Breast epithelium (tissue), 4 donors: ENCODE measurements around the gene SRSF8. TPM values are rescaled to one million over a fixed set of nuclear protein-coding genes. Genes with fewer than 3 reads are reported as not detected.

Source experiments
- DNase-seq, 2 donors: peaks; one replicate each; pipeline ENCODE4 v3.0.0-alpha.2; 2019; ENCODE audit warnings: low spot score in 2 of 2
- H3K27ac ChIP-seq, 2 donors: fragments of 200-600 bp; sonication (generic) in 1 of 2; one replicate each; pipeline ENCODE4 v1.5.1; 2016 to 2019; ENCODE audit warnings: mild to moderate bottlenecking in 1 of 2
- H3K27me3 ChIP-seq, 2 donors: fragments of 200-600 bp; sonication (generic) in 1 of 2; one replicate each; pipeline versions ENCODE4 v1.5.1 to v1.6.0; 2017 to 2019; ENCODE audit warnings: control low read depth in 1 of 2, mild to moderate bottlenecking in 1 of 2
- H3K36me3 ChIP-seq: fragments of 200-600 bp; one replicate; pipeline ENCODE4 v1.5.1; 2019
- H3K4me1 ChIP-seq, 2 donors: fragments of 200-600 bp; sonication (generic); one replicate each; pipeline ENCODE4 v1.5.1; 2016 to 2019; ENCODE audit warnings: control low read depth in 1 of 2
- H3K4me3 ChIP-seq, 3 donors: fragments of 200-600 bp; sonication (generic); 1 replicate in 2 of 3; 2 replicates in 1 of 3; pipeline ENCODE4 v1.5.1; 2016 to 2019; ENCODE audit warnings: mild to moderate bottlenecking in 3 of 3, moderate library complexity in 2 of 3
- H3K9me3 ChIP-seq, 2 donors: fragments of 200-600 bp; sonication (generic) in 1 of 2; one replicate each; pipeline ENCODE4 v1.5.1; 2016 to 2019; ENCODE audit warnings: control low read depth in 1 of 2
- CTCF ChIP-seq, 3 donors: fragments of 450-650 bp; IDR thresholded peaks; one replicate each; pipeline ENCODE4 v1.5.1; 2016 to 2017; ENCODE audit warnings: antibody characterized with exemption in 3 of 3, mild to moderate bottlenecking in 3 of 3, moderate library complexity in 3 of 3
- POLR2A ChIP-seq: fragments of 450-650 bp; IDR thresholded peaks from one replicate; pipeline ENCODE4 v1.6.1; 2016; ENCODE audit warnings: antibody characterized with exemption, mild to moderate bottlenecking, moderate library complexity
- POLR2AphosphoS5 ChIP-seq, 3 donors: sonication (generic); formaldehyde crosslinking; IDR thresholded peaks; one replicate each; pipeline ENCODE4 v1.6.1; 2017; ENCODE audit warnings: antibody characterized with exemption in 3 of 3
- intact Hi-C: fragments of 100-400 bp; cut with DNase I; formaldehyde crosslinking; loops from one replicate; pipeline ENCODE4 v1.15.1; 2023; ENCODE audit warnings: low total_unique reads
- total RNA-seq, 3 donors: library from RNA; depleted of rRNA; stranded (reverse); fragments of >200 nt; gene quantifications; one replicate each; pipeline ENCODE4 v1.1.0, GENCODE V29; 2016

Gene SRSF8
- total RNA-seq, 3 donors from 2014 or later, result 35.4 to 52.4 (median 36.1) TPM

- peaks cover 0 to 7% of the 10 kb centered on the region in 2 donors for H3K27me3 ChIP-seq
- H3K27ac ChIP-seq, result no peak overlapping the region
- TF ChIP-seq POLR2AphosphoS5 (IDR thresholded peaks at IDR 0.05) (no peak), CTCF (IDR thresholded peaks at IDR 0.05) (no peak), POLR2A (no peak)
- DNase-seq, result no peak
- intact Hi-C loops, result no loop called here
- H3K36me3 ChIP-seq, result no peaks in the 10 kb centered on the region
- no peaks in the 10 kb centered on the region for H3K4me1 ChIP-seq
- no peak overlapping the region for H3K4me3 ChIP-seq
- no peaks in the 10 kb centered on the region for H3K9me3 ChIP-seq
These were observed 16.0 kb upstream of the SRSF8 start for GRCh38 chr11:95050595-95051202.

- no peaks in the 10 kb centered on the region for H3K36me3 ChIP-seq
- TF ChIP-seq CTCF (IDR thresholded peaks at IDR 0.05) (no peak), POLR2A (no peak), POLR2AphosphoS5 (IDR thresholded peaks at IDR 0.05) (no peak)
- no peaks in the 10 kb centered on the region for H3K4me1 ChIP-seq
- intact Hi-C loops, result no loop called here
- DNase-seq, result no peak
- peaks cover 0 to 7% of the 10 kb centered on the region in 2 donors for H3K27me3 ChIP-seq
- no peaks in the 10 kb centered on the region for H3K9me3 ChIP-seq
- no peak overlapping the region for H3K27ac ChIP-seq
- no peak overlapping the region for H3K4me3 ChIP-seq
These were observed 12.4 kb upstream of the SRSF8 start for GRCh38 chr11:95054356-95054755.

GRCh38 chr11:95055283-95055897, 11.3 kb upstream of the SRSF8 start:
- Histone ChIP-seq H3K4me3 (no peak overlapping the region), H3K27ac (no peak overlapping the region), H3K9me3 (no peaks in the 10 kb centered on the region), H3K36me3 (no peaks in the 10 kb centered on the region), H3K27me3 (peaks cover 0 to 7% of the 10 kb centered on the region in 2 donors), H3K4me1 (no peaks in the 10 kb centered on the region)
- DNase-seq, result no peak
- intact Hi-C loops, result no loop called here
- TF ChIP-seq CTCF (IDR thresholded peaks at IDR 0.05) (no peak), POLR2A (no peak), POLR2AphosphoS5 (IDR thresholded peaks at IDR 0.05) (no peak)

GRCh38 chr11:95057959-95058358, 8.8 kb upstream of the SRSF8 start:
- no peak for TF ChIP-seq POLR2AphosphoS5 (IDR thresholded peaks at IDR 0.05)
- TF ChIP-seq POLR2A, result no peak
- TF ChIP-seq CTCF (IDR thresholded peaks at IDR 0.05), result no peak
- intact Hi-C loops, result no loop called here
- H3K9me3 ChIP-seq, result no peaks in the 10 kb centered on the region
- H3K4me3 ChIP-seq, result no peak overlapping the region
- no peaks in the 10 kb centered on the region for H3K36me3 ChIP-seq
- no peak for DNase-seq
- H3K27ac ChIP-seq, result no peak overlapping the region
- H3K4me1 ChIP-seq, result no peaks in the 10 kb centered on the region
- peaks cover 0 to 7% of the 10 kb centered on the region in 2 donors for H3K27me3 ChIP-seq

GRCh38 chr11:95058621-95059020, 8.1 kb upstream of the SRSF8 start:
- Histone ChIP-seq H3K27ac (no peak overlapping the region), H3K4me1 (no peaks in the 10 kb centered on the region), H3K36me3 (no peaks in the 10 kb centered on the region), H3K9me3 (no peaks in the 10 kb centered on the region), H3K27me3 (peaks cover 0 to 6% of the 10 kb centered on the region in 2 donors), H3K4me3 (no peak overlapping the region)
- TF ChIP-seq CTCF (IDR thresholded peaks at IDR 0.05), result no peak
- no peak for DNase-seq
- intact Hi-C loops, result no loop called here
